GM12878 (cell line): ENCODE results near the gene ACTBL2. TPM values are rescaled to one million over a fixed set of nuclear protein-coding genes. Genes with fewer than 3 reads are reported as not detected.

Experiments
- ATAC-seq: fragments of 200-7000 bp; cut with Tn5 transposase; 3 replicates; pipeline ENCODE4 v1.9.1; 2020; ENCODE audit warnings: mild to moderate bottlenecking, moderate library complexity
- BruUV-seq: library from RNA; stranded (reverse); fragments of 400-500 nt; replicated peaks from 2 replicates; lab custom pipeline; 2021; lab: Mats Ljungman, UMichigan
- CTCF ChIA-PET: fragments of 300-600 bp; sonication (Branson Sonifier 250); formaldehyde crosslinking; extraction: SDS; loops from one replicate; lab custom pipeline; 2021; ENCODE audit warnings: inconsistent platforms; lab: Yijun Ruan, JAX
- POLR2A ChIA-PET: fragments of 350-600 bp; formaldehyde crosslinking; extraction: SDS; loops from one replicate; lab custom pipeline; 2021; ENCODE audit warnings: inconsistent platforms; lab: Charles Lee
- RAD21 ChIA-PET: fragments of 300-600 bp; sonication (Branson Sonifier 250); formaldehyde crosslinking; loops from one replicate; lab custom pipeline; 2023; ENCODE audit warnings: antibody characterized with exemption; ENCODE audit not compliant: unreplicated experiment; lab: Charles Lee
- SMC1A ChIA-PET: fragments of 300-600 bp; sonication (Branson Sonifier 250); formaldehyde crosslinking; loops from one replicate; lab custom pipeline; 2023; ENCODE audit not compliant: unreplicated experiment, uncharacterized antibody; lab: Charles Lee
- DNase-seq: peaks from one replicate; pipeline ENCODE4 v3.0.0-alpha.2; 2011; ENCODE audit warnings: low read depth, low spot score
- FAIRE-seq: peaks from 3 replicates; lab custom pipeline; 2011; peaks lifted over from hg19 to GRCh38; lab: Jason Lieb, UNC
- H2AFZ ChIP-seq: 2 replicates; pipeline ENCODE4 v1.6.0; 2011; ENCODE audit warnings: low read depth, low read length, control low read depth; ENCODE audit not compliant: control insufficient read depth
- H3K27ac ChIP-seq: 2 replicates; pipeline ENCODE4 v1.5.1; 2011; ENCODE audit warnings: control low read depth; ENCODE audit not compliant: control insufficient read depth, insufficient read depth
- H3K27me3 ChIP-seq, 2 experiments: replicated peaks in 1 of 2; 2 replicates each; pipeline versions ENCODE4 v1.6.0 to v1.6.1; 2011; ENCODE audit warnings: low read length in 1 of 2; ENCODE audit not compliant: control insufficient read depth in 2 of 2, insufficient read depth in 2 of 2
- H3K36me3 ChIP-seq, 2 experiments: 2 replicates each; pipeline ENCODE4 v1.5.1; 2011; ENCODE audit warnings: low read length in 1 of 2; ENCODE audit not compliant: control insufficient read depth in 2 of 2, insufficient read depth in 2 of 2
- H3K4me1 ChIP-seq: 2 replicates; pipeline ENCODE4 v1.6.1; 2011; ENCODE audit warnings: mild to moderate bottlenecking, low read length, moderate library complexity, mixed read lengths; ENCODE audit not compliant: control insufficient read depth, insufficient read depth
- H3K4me2 ChIP-seq: 2 replicates; pipeline ENCODE4 v1.6.0; 2011; ENCODE audit warnings: control low read depth; ENCODE audit not compliant: control insufficient read depth, insufficient read depth
- H3K4me3 ChIP-seq: fragments of 200-600 bp; sonication (generic); 2 replicates; pipeline ENCODE4 v1.5.1; 2016
- H3K79me2 ChIP-seq: 2 replicates; pipeline ENCODE4 v1.6.0; 2011; ENCODE audit warnings: low read length; ENCODE audit not compliant: control insufficient read depth, insufficient read depth
- H3K9ac ChIP-seq: 2 replicates; pipeline ENCODE4 v1.8.0; 2011; ENCODE audit warnings: low read length, control low read depth, mixed read lengths; ENCODE audit not compliant: control insufficient read depth, insufficient read depth
- H3K9me3 ChIP-seq: replicated peaks from 3 replicates; pipeline ENCODE4 v1.5.1; 2011; ENCODE audit warnings: mild to moderate bottlenecking, low read length; ENCODE audit not compliant: control insufficient read depth, insufficient read depth
- H4K20me1 ChIP-seq: 2 replicates; pipeline ENCODE4 v1.6.0; 2011; ENCODE audit not compliant: control insufficient read depth, insufficient read depth
- BACH1 ChIP-seq: fragments of 450-650 bp; IDR thresholded peaks from 2 replicates; pipeline ENCODE4 v1.6.1; 2017; ENCODE audit warnings: mild to moderate bottlenecking, borderline replicate concordance
- ESRRA ChIP-seq: IDR thresholded peaks from 2 replicates; pipeline ENCODE4 v1.6.1; 2012; ENCODE audit warnings: mild to moderate bottlenecking, low read length, improper control_type of control experiment
- ETV6 ChIP-seq, 2 experiments: fragments of 450-650 bp in 1 of 2; IDR thresholded peaks in 1 of 2; conservative IDR thresholded peaks in 1 of 2; 2 replicates each; pipeline ENCODE4 v1.6.1; 2014; ENCODE audit warnings: antibody characterized with exemption in 1 of 2, borderline replicate concordance in 1 of 2, low read depth in 1 of 2, mild to moderate bottlenecking in 1 of 2, moderate library complexity in 1 of 2
- FOXM1 ChIP-seq: IDR thresholded peaks from 2 replicates; pipeline ENCODE4 v1.6.1; 2012; ENCODE audit warnings: low read depth, mild to moderate bottlenecking, inconsistent platforms, low read length, moderate library complexity
- GABPA ChIP-seq: IDR thresholded peaks from 2 replicates; pipeline ENCODE4 v1.6.1; 2014; ENCODE audit warnings: antibody characterized with exemption, low read depth, mild to moderate bottlenecking, inconsistent platforms
- HDAC2 ChIP-seq: fragments of 200-600 bp; sonication (generic); IDR thresholded peaks from 2 replicates; pipeline ENCODE4 v1.6.1; 2017
- NFXL1 ChIP-seq: fragments of 450-650 bp; IDR thresholded peaks from 2 replicates; pipeline ENCODE4 v1.6.1; 2017; ENCODE audit warnings: antibody characterized with exemption, mild to moderate bottlenecking, borderline replicate concordance
- NFYB ChIP-seq: IDR thresholded peaks from 2 replicates; pipeline ENCODE4 v1.6.1; 2011; ENCODE audit warnings: low read depth, mild to moderate bottlenecking, low read length, improper control_type of control experiment, moderate library complexity; ENCODE audit not compliant: insufficient read depth
- RELA ChIP-seq: fragments of 450-650 bp; IDR thresholded peaks from 2 replicates; pipeline ENCODE4 v1.8.0; 2014; ENCODE audit warnings: borderline replicate concordance; ENCODE audit not compliant: partially characterized antibody
- SREBF1 ChIP-seq: IDR thresholded peaks from 2 replicates; pipeline ENCODE4 v1.6.1; 2012; ENCODE audit warnings: mild to moderate bottlenecking, low read length
- ZNF622 ChIP-seq: fragments of 450-650 bp; IDR thresholded peaks from 2 replicates; pipeline ENCODE4 v1.6.1; 2017; ENCODE audit warnings: mild to moderate bottlenecking, inconsistent platforms
- WGBS: methylation state at CpG from one replicate; pipeline ENCODE4 v1.1.6; 2016; ENCODE audit warnings: low lambda C conversion rate; ENCODE audit not compliant: insufficient replicate concordance, insufficient coverage; ENCODE audit errors: missing lambda C conversion rate; 5-methylcytosine and 5-hydroxymethylcytosine counted together
- in situ Hi-C: fragments of 300-500 bp; cut with MboI; formaldehyde crosslinking; loops from 9 replicates; pipeline ENCODE4 v1.14.3; 2018; ENCODE audit warnings: mixed read lengths
- intact Hi-C: fragments of 100-400 bp; cut with micrococcal nuclease; formaldehyde crosslinking; loops from one replicate; pipeline ENCODE4 v1.14.2; 2022; ENCODE audit not compliant: unreplicated experiment
- polyA plus RNA-seq, 11 experiments: library from polyadenylated mRNA; depleted of rRNA in 4 of 11; unstranded in 6 of 11; stranded (reverse) in 5 of 11; fragments of >200 nt; fragmentation: Nextera tagmentation in 4 of 11; fragmentation: Illumina TruSeq in 1 of 11; extraction: Ambion mirVana in 4 of 11; extraction: Trizol in 1 of 11; gene quantifications; 1 replicate in 1 of 11; 2 replicates in 10 of 11; pipeline versions ENCODE4 v1.2.1 to v1.2.3, GENCODE V29; 2011 to 2016; ENCODE audit warnings: inconsistent platforms in 2 of 11, missing spikeins in 2 of 11, low read depth in 1 of 11
- total RNA-seq, 4 experiments: library from RNA; depleted of rRNA in 3 of 4; stranded (reverse); fragments of >200 nt in 3 of 4; fragmentation: Illumina TruSeq in 1 of 4; extraction: Trizol in 1 of 4; gene quantifications; 2 replicates each; pipeline versions ENCODE4 v1.2.1 to v1.2.3, GENCODE V29; 2013 to 2021
- TF ChIP-seq, protein P1 (sequence below): IDR thresholded peaks from 2 replicates; pipeline ENCODE4 v1.6.1; 2011; ENCODE audit warnings: low read depth, low read length, improper control_type of control experiment, borderline replicate concordance
- TF ChIP-seq, protein P2 (sequence below): fragments of 450-650 bp; IDR thresholded peaks from 2 replicates; pipeline ENCODE4 v1.6.1; 2017; ENCODE audit warnings: mild to moderate bottlenecking, low read depth, inconsistent platforms; ENCODE audit not compliant: poor library complexity, severe bottlenecking
- TF ChIP-seq, protein P3 (sequence below): IDR thresholded peaks from 2 replicates; pipeline ENCODE4 v1.6.1; 2012; ENCODE audit warnings: low read length, inconsistent platforms
- TF ChIP-seq, protein P4 (sequence below): fragments of 450-650 bp; IDR thresholded peaks from 2 replicates; pipeline ENCODE4 v1.6.1; 2014; ENCODE audit warnings: mild to moderate bottlenecking
- TF ChIP-seq, protein P5 (sequence below): fragments of 450-650 bp; IDR thresholded peaks from 2 replicates; pipeline ENCODE4 v1.6.1; 2017; ENCODE audit warnings: antibody characterized with exemption, mild to moderate bottlenecking, moderate library complexity

The ACTBL2 gene
- total and polyA plus RNA-seq, 10 of the 15 experiments (the other 5 are each of a cell fraction or from before 2014, with no cell fraction given): 0.04 to 0.06 (median 0.04) TPM; not detected in 7

DNA sequence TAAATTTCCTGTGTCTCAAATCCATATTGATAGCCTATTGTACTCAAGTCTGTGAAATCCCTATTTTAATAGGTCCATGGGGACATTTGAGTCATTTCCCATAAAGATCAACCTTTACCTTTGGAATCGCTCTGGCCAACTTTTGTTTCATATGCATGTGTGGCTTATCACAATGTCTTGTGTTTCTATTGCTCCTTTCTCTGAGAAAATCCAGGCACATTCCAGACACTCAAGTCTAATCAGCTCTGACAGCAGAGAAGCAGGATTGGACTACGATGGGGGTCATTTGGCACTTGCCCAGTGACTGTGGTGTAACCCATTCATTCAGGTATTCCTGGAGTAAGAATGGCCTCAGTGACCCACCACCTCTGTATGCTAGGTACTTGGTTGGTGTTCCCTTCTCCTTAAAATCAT, 48.4 kb downstream of the ACTBL2 start:
- H3K4me3 ChIP-seq: no peak overlapping the region
- H3K4me2 ChIP-seq: no peak overlapping the region
- no peaks in the 10 kb centered on the region for H3K9me3 ChIP-seq
- no peaks in the 10 kb centered on the region for H3K4me1 ChIP-seq
- DNase-seq (no peak), ATAC-seq (no peak), FAIRE-seq (no peak)
- WGBS: 33% methylated on average over 2 of the region's 2 CpGs
- H3K27me3 ChIP-seq: peaks cover 1 to 5% of the 10 kb centered on the region in 2 experiments; a peak in 1 of 4 replicates
- intact Hi-C loops (loop anchor here (10.0 kb wide), 1 partner anchor 61 kb away; no protein-coding TSS in a partner anchor), in situ Hi-C loops (no loop called here)
- POLR2A ChIA-PET: no interaction called here
- RAD21 ChIA-PET: interaction anchor here (0.8 to 1.4 kb wide), 3 partner anchors 17 to 137 kb away, joined by 3 read pairs; no protein-coding TSS in a partner anchor
- no TSS peak for BruUV-seq
- no peak overlapping the region for H2AFZ ChIP-seq
- H3K79me2 ChIP-seq: no peaks in the 10 kb centered on the region
- H4K20me1 ChIP-seq: no peaks in the 10 kb centered on the region
- no peaks in the 10 kb centered on the region for H3K36me3 ChIP-seq
- H3K27ac ChIP-seq: no peak overlapping the region
- H3K9ac ChIP-seq: no peak overlapping the region
- SMC1A ChIA-PET: interaction anchor here (1.2 to 1.7 kb wide), 4 partner anchors 20 to 130 kb away, joined by 3 to 5 read pairs (median 3); no protein-coding TSS in a partner anchor
- CTCF ChIA-PET: interaction anchor here (0.8 to 2.3 kb wide), 3 partner anchors 17 to 136 kb away, joined by 3 to 11 read pairs (median 4); no protein-coding TSS in a partner anchor
- TF ChIP-seq HDAC2: no peak
- no peak for TF ChIP-seq ZNF622
- TF ChIP-seq, protein P1, sequence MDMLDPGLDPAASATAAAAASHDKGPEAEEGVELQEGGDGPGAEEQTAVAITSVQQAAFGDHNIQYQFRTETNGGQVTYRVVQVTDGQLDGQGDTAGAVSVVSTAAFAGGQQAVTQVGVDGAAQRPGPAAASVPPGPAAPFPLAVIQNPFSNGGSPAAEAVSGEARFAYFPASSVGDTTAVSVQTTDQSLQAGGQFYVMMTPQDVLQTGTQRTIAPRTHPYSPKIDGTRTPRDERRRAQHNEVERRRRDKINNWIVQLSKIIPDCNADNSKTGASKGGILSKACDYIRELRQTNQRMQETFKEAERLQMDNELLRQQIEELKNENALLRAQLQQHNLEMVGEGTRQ: no peak
- TF ChIP-seq, protein P2, sequence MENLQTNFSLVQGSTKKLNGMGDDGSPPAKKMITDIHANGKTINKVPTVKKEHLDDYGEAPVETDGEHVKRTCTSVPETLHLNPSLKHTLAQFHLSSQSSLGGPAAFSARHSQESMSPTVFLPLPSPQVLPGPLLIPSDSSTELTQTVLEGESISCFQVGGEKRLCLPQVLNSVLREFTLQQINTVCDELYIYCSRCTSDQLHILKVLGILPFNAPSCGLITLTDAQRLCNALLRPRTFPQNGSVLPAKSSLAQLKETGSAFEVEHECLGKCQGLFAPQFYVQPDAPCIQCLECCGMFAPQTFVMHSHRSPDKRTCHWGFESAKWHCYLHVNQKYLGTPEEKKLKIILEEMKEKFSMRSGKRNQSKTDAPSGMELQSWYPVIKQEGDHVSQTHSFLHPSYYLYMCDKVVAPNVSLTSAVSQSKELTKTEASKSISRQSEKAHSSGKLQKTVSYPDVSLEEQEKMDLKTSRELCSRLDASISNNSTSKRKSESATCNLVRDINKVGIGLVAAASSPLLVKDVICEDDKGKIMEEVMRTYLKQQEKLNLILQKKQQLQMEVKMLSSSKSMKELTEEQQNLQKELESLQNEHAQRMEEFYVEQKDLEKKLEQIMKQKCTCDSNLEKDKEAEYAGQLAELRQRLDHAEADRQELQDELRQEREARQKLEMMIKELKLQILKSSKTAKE: no peak
- no peak for TF ChIP-seq ESRRA
- TF ChIP-seq BACH1: no peak
- TF ChIP-seq FOXM1: no peak
- TF ChIP-seq, protein P3, sequence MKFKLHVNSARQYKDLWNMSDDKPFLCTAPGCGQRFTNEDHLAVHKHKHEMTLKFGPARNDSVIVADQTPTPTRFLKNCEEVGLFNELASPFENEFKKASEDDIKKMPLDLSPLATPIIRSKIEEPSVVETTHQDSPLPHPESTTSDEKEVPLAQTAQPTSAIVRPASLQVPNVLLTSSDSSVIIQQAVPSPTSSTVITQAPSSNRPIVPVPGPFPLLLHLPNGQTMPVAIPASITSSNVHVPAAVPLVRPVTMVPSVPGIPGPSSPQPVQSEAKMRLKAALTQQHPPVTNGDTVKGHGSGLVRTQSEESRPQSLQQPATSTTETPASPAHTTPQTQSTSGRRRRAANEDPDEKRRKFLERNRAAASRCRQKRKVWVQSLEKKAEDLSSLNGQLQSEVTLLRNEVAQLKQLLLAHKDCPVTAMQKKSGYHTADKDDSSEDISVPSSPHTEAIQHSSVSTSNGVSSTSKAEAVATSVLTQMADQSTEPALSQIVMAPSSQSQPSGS: no peak
- TF ChIP-seq ETV6 (conservative IDR thresholded peaks at IDR 0.05 in 1 of 2, IDR thresholded peaks at IDR 0.05 in 1 of 2; ENCODE audit: borderline replicate concordance in 1 of 2, low read depth in 1 of 2): no peak
- TF ChIP-seq, protein P4, sequence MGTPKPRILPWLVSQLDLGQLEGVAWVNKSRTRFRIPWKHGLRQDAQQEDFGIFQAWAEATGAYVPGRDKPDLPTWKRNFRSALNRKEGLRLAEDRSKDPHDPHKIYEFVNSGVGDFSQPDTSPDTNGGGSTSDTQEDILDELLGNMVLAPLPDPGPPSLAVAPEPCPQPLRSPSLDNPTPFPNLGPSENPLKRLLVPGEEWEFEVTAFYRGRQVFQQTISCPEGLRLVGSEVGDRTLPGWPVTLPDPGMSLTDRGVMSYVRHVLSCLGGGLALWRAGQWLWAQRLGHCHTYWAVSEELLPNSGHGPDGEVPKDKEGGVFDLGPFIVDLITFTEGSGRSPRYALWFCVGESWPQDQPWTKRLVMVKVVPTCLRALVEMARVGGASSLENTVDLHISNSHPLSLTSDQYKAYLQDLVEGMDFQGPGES: no peak
- no peak for TF ChIP-seq NFXL1
- TF ChIP-seq, protein P5, sequence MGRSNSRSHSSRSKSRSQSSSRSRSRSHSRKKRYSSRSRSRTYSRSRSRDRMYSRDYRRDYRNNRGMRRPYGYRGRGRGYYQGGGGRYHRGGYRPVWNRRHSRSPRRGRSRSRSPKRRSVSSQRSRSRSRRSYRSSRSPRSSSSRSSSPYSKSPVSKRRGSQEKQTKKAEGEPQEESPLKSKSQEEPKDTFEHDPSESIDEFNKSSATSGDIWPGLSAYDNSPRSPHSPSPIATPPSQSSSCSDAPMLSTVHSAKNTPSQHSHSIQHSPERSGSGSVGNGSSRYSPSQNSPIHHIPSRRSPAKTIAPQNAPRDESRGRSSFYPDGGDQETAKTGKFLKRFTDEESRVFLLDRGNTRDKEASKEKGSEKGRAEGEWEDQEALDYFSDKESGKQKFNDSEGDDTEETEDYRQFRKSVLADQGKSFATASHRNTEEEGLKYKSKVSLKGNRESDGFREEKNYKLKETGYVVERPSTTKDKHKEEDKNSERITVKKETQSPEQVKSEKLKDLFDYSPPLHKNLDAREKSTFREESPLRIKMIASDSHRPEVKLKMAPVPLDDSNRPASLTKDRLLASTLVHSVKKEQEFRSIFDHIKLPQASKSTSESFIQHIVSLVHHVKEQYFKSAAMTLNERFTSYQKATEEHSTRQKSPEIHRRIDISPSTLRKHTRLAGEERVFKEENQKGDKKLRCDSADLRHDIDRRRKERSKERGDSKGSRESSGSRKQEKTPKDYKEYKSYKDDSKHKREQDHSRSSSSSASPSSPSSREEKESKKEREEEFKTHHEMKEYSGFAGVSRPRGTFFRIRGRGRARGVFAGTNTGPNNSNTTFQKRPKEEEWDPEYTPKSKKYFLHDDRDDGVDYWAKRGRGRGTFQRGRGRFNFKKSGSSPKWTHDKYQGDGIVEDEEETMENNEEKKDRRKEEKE: no peak
- no peak for TF ChIP-seq RELA
- no peak for TF ChIP-seq SREBF1
- TF ChIP-seq GABPA: no peak
- no peak for TF ChIP-seq NFYB
